ENCODE results near the gene ARHGAP28.

DNA sequence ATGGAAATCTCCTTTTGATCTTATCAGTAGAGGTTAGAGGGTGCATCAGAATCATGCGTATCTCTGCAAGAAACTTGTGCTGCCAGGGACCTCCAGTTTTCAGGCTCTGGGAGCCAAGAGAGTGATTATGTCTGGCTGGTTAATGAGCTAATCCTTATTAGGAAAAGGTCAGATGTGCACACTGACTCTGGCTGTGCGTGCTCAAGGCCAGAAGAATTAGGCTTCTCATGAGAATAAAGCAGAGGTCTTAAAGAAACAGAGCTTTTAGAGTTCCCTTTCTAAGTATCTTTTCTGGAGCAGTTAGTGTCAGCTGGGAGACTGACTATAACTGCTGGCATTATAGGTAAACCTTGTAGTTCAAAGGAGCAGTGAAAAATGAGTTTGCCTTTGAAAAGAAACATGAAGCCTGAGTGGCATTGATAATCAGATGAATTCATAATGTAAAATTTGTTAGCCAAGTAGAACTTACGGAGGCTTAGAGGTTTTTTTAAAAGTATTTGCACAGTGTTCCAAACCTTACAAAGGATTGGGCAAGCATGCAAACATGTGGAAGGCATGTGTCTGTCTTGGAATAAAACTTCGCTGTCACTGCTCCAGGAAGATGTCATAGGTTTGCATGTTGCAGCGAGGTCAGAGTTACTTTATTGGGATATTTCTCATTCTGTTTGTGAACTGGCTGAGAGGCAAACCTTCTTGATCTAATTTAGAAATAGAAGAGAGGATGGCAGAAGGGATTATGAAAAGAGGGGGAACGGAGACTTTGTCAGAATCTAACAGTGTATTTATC is 151.7 kb downstream of the ARHGAP28 start:
- TF ChIP-seq ZNF296 (CRISPR knock-in tag; conservative IDR thresholded peaks at IDR 0.05) (no peak), ETV5 (CRISPR knock-in tag; IDR thresholded peaks at IDR 0.05; ENCODE audit: borderline replicate concordance) (no peak), POLR2AphosphoS5 (IDR thresholded peaks at IDR 0.05; ENCODE audit: low read depth, low read length) (no peak), EZH2 (conservative IDR thresholded peaks at IDR 0.05; ENCODE audit: low read depth, low read length) (no peak), NR1H2 (CRISPR knock-in tag; IDR thresholded peaks at IDR 0.05; ENCODE audit: borderline replicate concordance, low read depth) (no peak), HDAC2 (CRISPR knock-in tag; IDR thresholded peaks at IDR 0.05) (no peak), TCF12 (IDR thresholded peaks at IDR 0.05) (no peak), TCF12 (CRISPR knock-in tag; IDR thresholded peaks at IDR 0.05) (no peak), ZFX (CRISPR knock-in tag; IDR thresholded peaks at IDR 0.05; ENCODE audit: low read depth) (no peak), CBFB (CRISPR knock-in tag; IDR thresholded peaks at IDR 0.05) (no peak), SCMH1 (CRISPR knock-in tag; IDR thresholded peaks at IDR 0.05; ENCODE audit: borderline replicate concordance) (no peak), ZKSCAN1 (IDR thresholded peaks at IDR 0.05; ENCODE audit: low read length) (no peak)
- TF ChIP-seq, protein P1, sequence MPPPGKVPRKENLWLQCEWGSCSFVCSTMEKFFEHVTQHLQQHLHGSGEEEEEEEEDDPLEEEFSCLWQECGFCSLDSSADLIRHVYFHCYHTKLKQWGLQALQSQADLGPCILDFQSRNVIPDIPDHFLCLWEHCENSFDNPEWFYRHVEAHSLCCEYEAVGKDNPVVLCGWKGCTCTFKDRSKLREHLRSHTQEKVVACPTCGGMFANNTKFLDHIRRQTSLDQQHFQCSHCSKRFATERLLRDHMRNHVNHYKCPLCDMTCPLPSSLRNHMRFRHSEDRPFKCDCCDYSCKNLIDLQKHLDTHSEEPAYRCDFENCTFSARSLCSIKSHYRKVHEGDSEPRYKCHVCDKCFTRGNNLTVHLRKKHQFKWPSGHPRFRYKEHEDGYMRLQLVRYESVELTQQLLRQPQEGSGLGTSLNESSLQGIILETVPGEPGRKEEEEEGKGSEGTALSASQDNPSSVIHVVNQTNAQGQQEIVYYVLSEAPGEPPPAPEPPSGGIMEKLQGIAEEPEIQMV (CRISPR knock-in tag; IDR thresholded peaks at IDR 0.05; ENCODE audit: low read depth): no peak
- TF ChIP-seq, protein P2, sequence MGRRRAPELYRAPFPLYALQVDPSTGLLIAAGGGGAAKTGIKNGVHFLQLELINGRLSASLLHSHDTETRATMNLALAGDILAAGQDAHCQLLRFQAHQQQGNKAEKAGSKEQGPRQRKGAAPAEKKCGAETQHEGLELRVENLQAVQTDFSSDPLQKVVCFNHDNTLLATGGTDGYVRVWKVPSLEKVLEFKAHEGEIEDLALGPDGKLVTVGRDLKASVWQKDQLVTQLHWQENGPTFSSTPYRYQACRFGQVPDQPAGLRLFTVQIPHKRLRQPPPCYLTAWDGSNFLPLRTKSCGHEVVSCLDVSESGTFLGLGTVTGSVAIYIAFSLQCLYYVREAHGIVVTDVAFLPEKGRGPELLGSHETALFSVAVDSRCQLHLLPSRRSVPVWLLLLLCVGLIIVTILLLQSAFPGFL (CRISPR knock-in tag; IDR thresholded peaks at IDR 0.05): no peak
- TF ChIP-seq, protein P3, sequence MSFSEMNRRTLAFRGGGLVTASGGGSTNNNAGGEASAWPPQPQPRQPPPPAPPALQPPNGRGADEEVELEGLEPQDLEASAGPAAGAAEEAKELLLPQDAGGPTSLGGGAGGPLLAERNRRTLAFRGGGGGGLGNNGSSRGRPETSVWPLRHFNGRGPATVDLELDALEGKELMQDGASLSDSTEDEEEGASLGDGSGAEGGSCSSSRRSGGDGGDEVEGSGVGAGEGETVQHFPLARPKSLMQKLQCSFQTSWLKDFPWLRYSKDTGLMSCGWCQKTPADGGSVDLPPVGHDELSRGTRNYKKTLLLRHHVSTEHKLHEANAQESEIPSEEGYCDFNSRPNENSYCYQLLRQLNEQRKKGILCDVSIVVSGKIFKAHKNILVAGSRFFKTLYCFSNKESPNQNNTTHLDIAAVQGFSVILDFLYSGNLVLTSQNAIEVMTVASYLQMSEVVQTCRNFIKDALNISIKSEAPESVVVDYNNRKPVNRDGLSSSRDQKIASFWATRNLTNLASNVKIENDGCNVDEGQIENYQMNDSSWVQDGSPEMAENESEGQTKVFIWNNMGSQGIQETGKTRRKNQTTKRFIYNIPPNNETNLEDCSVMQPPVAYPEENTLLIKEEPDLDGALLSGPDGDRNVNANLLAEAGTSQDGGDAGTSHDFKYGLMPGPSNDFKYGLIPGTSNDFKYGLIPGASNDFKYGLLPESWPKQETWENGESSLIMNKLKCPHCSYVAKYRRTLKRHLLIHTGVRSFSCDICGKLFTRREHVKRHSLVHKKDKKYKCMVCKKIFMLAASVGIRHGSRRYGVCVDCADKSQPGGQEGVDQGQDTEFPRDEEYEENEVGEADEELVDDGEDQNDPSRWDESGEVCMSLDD (CRISPR knock-in tag; IDR thresholded peaks at IDR 0.05; ENCODE audit: borderline replicate concordance): no peak

All from HepG2 (cell line).